IMR-90 (cell line): Measurements from ENCODE around the gene GNAS. TPM values are rescaled to one million over a fixed set of nuclear protein-coding genes. Genes with fewer than 3 reads are reported as not detected.
"Not testable (repeated sequence)": the region's sequence is repeated elsewhere in the genome, so short reads cannot be mapped to it uniquely, and the experiment has no call there.

Experiments
- ATAC-seq: fragments of 200-7000 bp; cut with Tn5 transposase; 2 replicates; pipeline ENCODE4 v1.9.1; 2020; ENCODE audit warnings: low read depth, mild to moderate bottlenecking, moderate library complexity
- BruUV-seq: library from RNA; stranded (reverse); fragments of 400-500 nt; replicated peaks from 2 replicates; lab custom pipeline; 2021; lab: Mats Ljungman, UMichigan
- CTCF ChIA-PET: fragments of 300-600 bp; formaldehyde crosslinking; extraction: SDS; loops from one replicate; lab custom pipeline; 2021; ENCODE audit warnings: antibody characterized with exemption; lab: Yijun Ruan, JAX
- POLR2A ChIA-PET: fragments of 300-600 bp; sonication (Branson Sonifier 250); formaldehyde crosslinking; loops from one replicate; lab custom pipeline; 2022; ENCODE audit warnings: antibody characterized with exemption; ENCODE audit not compliant: unreplicated experiment; lab: Charles Lee
- DNase-seq: peaks from one replicate; pipeline ENCODE4 v3.0.0; 2013
- H2AFZ ChIP-seq: replicated peaks from 2 replicates; pipeline ENCODE3; 2013; ENCODE audit warnings: low read length, mild to moderate bottlenecking; ENCODE audit not compliant: poor library complexity
- H2AK5ac ChIP-seq: 2 replicates; pipeline ENCODE4 v1.6.1; 2013; ENCODE audit warnings: low read depth, low read length, inconsistent platforms
- H2AK9ac ChIP-seq: replicated peaks from 2 replicates; pipeline ENCODE3; 2013; ENCODE audit warnings: mild to moderate bottlenecking, low read depth, low read length, moderate library complexity; ENCODE audit not compliant: poor library complexity
- H2BK120ac ChIP-seq: 2 replicates; pipeline ENCODE4 v1.6.1; 2013; ENCODE audit warnings: low read depth, low read length, inconsistent platforms
- H2BK15ac ChIP-seq: 3 replicates; pipeline ENCODE4 v1.6.1; 2013; ENCODE audit warnings: low read depth, low read length, inconsistent platforms
- H2BK20ac ChIP-seq: 2 replicates; pipeline ENCODE4 v1.6.1; 2013; ENCODE audit warnings: low read depth, mild to moderate bottlenecking, inconsistent platforms, low read length, moderate library complexity
- H2BK5ac ChIP-seq: 2 replicates; pipeline ENCODE4 v1.6.1; 2013; ENCODE audit warnings: mild to moderate bottlenecking, low read depth, low read length, inconsistent platforms; ENCODE audit not compliant: poor library complexity, severe bottlenecking
- H3K14ac ChIP-seq: replicated peaks from 2 replicates; pipeline ENCODE4 v1.6.1; 2013; ENCODE audit warnings: low read depth, low read length, inconsistent platforms
- H3K18ac ChIP-seq: 2 replicates; pipeline ENCODE4 v1.6.1; 2013; ENCODE audit warnings: low read depth, low read length, control low read depth
- H3K23ac ChIP-seq: 2 replicates; pipeline ENCODE4 v1.6.1; 2013; ENCODE audit warnings: low read depth, low read length, inconsistent platforms
- H3K27ac ChIP-seq: 2 replicates; pipeline ENCODE4 v1.5.1; 2013; ENCODE audit warnings: mild to moderate bottlenecking, control low read depth, low read length; ENCODE audit not compliant: insufficient read depth
- H3K27me3 ChIP-seq: 2 replicates; pipeline ENCODE4 v1.6.1; 2013; ENCODE audit warnings: low read length; ENCODE audit not compliant: control insufficient read depth, insufficient read depth
- H3K36me3 ChIP-seq: 2 replicates; pipeline ENCODE4 v1.6.1; 2013; ENCODE audit warnings: low read length, mixed read lengths; ENCODE audit not compliant: control insufficient read depth, insufficient read depth
- H3K4ac ChIP-seq: 2 replicates; pipeline ENCODE4 v1.6.1; 2013; ENCODE audit warnings: low read depth, low read length, inconsistent platforms
- H3K4me1 ChIP-seq: 2 replicates; pipeline ENCODE4 v1.6.1; 2013; ENCODE audit warnings: low read length, mixed read lengths; ENCODE audit not compliant: control insufficient read depth, insufficient read depth
- H3K4me2 ChIP-seq: 2 replicates; pipeline ENCODE4 v1.6.1; 2013; ENCODE audit warnings: low read depth, mild to moderate bottlenecking, control low read depth, low read length, moderate library complexity
- H3K4me3 ChIP-seq: 2 replicates; pipeline ENCODE4 v1.5.1; 2013; ENCODE audit warnings: low read depth, mild to moderate bottlenecking, control low read depth, low read length, moderate library complexity; ENCODE audit not compliant: insufficient read depth
- H3K56ac ChIP-seq: 2 replicates; pipeline ENCODE4 v1.6.1; 2013; ENCODE audit warnings: low read length, inconsistent platforms; ENCODE audit not compliant: insufficient read depth; ENCODE audit errors: extremely low read depth
- H3K79me1 ChIP-seq, 2 experiments: 2 replicates each; pipeline ENCODE4 v1.6.1; 2013; ENCODE audit warnings: low read length in 2 of 2, inconsistent platforms in 1 of 2, low read depth in 1 of 2
- H3K9ac ChIP-seq: 2 replicates; pipeline ENCODE4 v1.6.1; 2013; ENCODE audit warnings: low read depth, low read length, control low read depth
- H3K9me1 ChIP-seq: 2 replicates; pipeline ENCODE4 v1.6.1; 2013; ENCODE audit warnings: low read length, inconsistent platforms; ENCODE audit not compliant: insufficient read depth
- H3K9me3 ChIP-seq: 2 replicates; pipeline ENCODE4 v1.6.1; 2013; ENCODE audit warnings: low read length; ENCODE audit not compliant: control insufficient read depth, insufficient read depth
- H4K20me1 ChIP-seq: 2 replicates; pipeline ENCODE4 v1.6.1; 2013; ENCODE audit warnings: low read length, inconsistent platforms; ENCODE audit not compliant: insufficient read depth
- H4K5ac ChIP-seq: 2 replicates; pipeline ENCODE4 v1.6.1; 2013; ENCODE audit warnings: mild to moderate bottlenecking, low read depth, low read length, control low read depth
- H4K8ac ChIP-seq, 2 experiments: 2 replicates each; pipeline ENCODE4 v1.6.1; 2013; ENCODE audit warnings: low read depth in 2 of 2, low read length in 2 of 2, control low read depth in 1 of 2, inconsistent platforms in 1 of 2
- H4K91ac ChIP-seq: 2 replicates; pipeline ENCODE4 v1.6.1; 2013; ENCODE audit warnings: low read depth, low read length, inconsistent platforms; ENCODE audit not compliant: insufficient read depth
- WGBS, 2 experiments: methylation state at CpG; one replicate each; pipeline versions ENCODE4 v1.1.5 to v1.1.7; 2013; ENCODE audit warnings: missing lambda C conversion rate in 2 of 2; ENCODE audit not compliant: insufficient read length in 1 of 2; ENCODE audit errors: extremely low coverage in 2 of 2; 5-methylcytosine and 5-hydroxymethylcytosine counted together
- dilution Hi-C: fragments of 300-500 bp; cut with HindIII; formaldehyde crosslinking; loops from one replicate; pipeline ENCODE4 v1.14.3; 2018; ENCODE audit warnings: low sequenced_read_pairs; ENCODE audit not compliant: unreplicated experiment
- in situ Hi-C: fragments of 300-500 bp; cut with MboI; formaldehyde crosslinking; loops from 3 replicates; pipeline ENCODE4 v1.14.3; 2019; ENCODE audit warnings: low sequenced_read_pairs, inconsistent platforms, mixed read lengths
- intact Hi-C: fragments of 100-400 bp; cut with micrococcal nuclease; formaldehyde crosslinking; loops from 2 replicates; pipeline ENCODE4 v1.10.0; 2022
- polyA plus RNA-seq, 3 experiments: library from polyadenylated mRNA; depleted of rRNA; stranded (reverse); fragments of >200 nt; gene quantifications; 2 replicates each; pipeline ENCODE4 v1.2.3, GENCODE V29; 2012; ENCODE audit warnings: low replicate concordance in 1 of 3
- total RNA-seq: library from RNA; depleted of rRNA; stranded (reverse); fragments of >200 nt; gene quantifications from 2 replicates; pipeline ENCODE4 v1.2.3, GENCODE V29; 2012

Gene GNAS
- total and polyA plus RNA-seq, 2 of the 4 experiments (the other 2 are of a cell fraction): 397 to 1,356 TPM

DNA sequence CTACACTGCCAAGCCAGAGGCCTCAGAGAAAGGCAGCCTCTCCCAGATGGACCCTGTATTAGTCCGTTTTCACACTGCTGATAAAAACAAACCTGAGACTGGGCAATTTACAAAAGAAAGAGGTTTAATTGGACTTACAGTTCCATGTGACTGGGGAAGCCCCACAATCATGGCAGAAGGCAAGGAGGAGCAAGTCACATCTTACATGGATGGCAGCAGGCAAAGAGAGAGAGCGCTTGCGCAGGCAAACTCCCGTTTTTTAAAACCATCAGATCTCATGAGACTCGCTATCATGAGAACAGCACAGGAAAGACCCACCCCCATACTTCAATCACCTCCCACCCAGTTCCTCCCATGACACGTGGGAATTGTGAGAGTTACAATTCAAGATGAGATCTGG is 32.0 kb upstream of the GNAS start:
- intact Hi-C loops, H4K20me1 ChIP-seq, DNase-seq, H3K56ac ChIP-seq, H3K4me3 ChIP-seq, H3K27me3 ChIP-seq, H3K9me1 ChIP-seq, H2BK5ac ChIP-seq, dilution Hi-C loops, H2AK9ac ChIP-seq, H3K14ac ChIP-seq, ATAC-seq, BruUV-seq, H3K4me1 ChIP-seq, H4K5ac ChIP-seq, CTCF ChIA-PET, H2AK5ac ChIP-seq, H3K23ac ChIP-seq, H2BK120ac ChIP-seq, H3K18ac ChIP-seq, H2BK20ac ChIP-seq, H3K27ac ChIP-seq, H3K4me2 ChIP-seq, H3K9ac ChIP-seq, H4K8ac ChIP-seq, H3K36me3 ChIP-seq, H2BK15ac ChIP-seq, H3K9me3 ChIP-seq, H4K91ac ChIP-seq, H3K79me1 ChIP-seq, POLR2A ChIA-PET, in situ Hi-C loops, H2AFZ ChIP-seq, H3K4ac ChIP-seq: not testable (repeated sequence)
- no CpG with 5 or more reads among the region's 6 CpGs for WGBS, 2 experiments
